HG02678 (cell line): Measurements from ENCODE around the gene TRIM66.
"Not testable (repeated sequence)": the region's sequence is repeated elsewhere in the genome, so short reads cannot be mapped to it uniquely, and the experiment has no call there.

Source experiments
- ATAC-seq: cut with Tn5 transposase; IDR thresholded peaks from one replicate; pipeline ENCODE4 v1.9.1; 2021; ENCODE audit warnings: mild to moderate bottlenecking, moderate library complexity; ENCODE audit not compliant: unreplicated experiment

The TRIM66 gene

GRCh38 chr11:8691601-8692000, 9.1 kb upstream of the TRIM66 start:
- no peak for ATAC-seq

GRCh38 chr11:8690374-8691342, 8.2 kb upstream of the TRIM66 start:
- ATAC-seq: no peak

GRCh38 chr11:8689726-8690255, 7.3 kb upstream of the TRIM66 start:
- ATAC-seq: no peak

GRCh38 chr11:8688414-8689362, 6.2 kb upstream of the TRIM66 start:
- peak; percentile 98 for ATAC-seq

GRCh38 chr11:8686325-8686724, 3.9 kb upstream of the TRIM66 start:
- no peak for ATAC-seq

GRCh38 chr11:8685820-8686219, 3.4 kb upstream of the TRIM66 start:
- ATAC-seq: no peak

GRCh38 chr11:8685306-8685705, 2.8 kb upstream of the TRIM66 start:
- no peak for ATAC-seq

GRCh38 chr11:8684600-8685290, 2.3 kb upstream of the TRIM66 start:
- ATAC-seq: no peak

GRCh38 chr11:8683115-8683807, 796 bp upstream of the TRIM66 start:
- no peak for ATAC-seq

- ATAC-seq: no peak
These were observed 595 bp downstream of the TRIM66 start for GRCh38 chr11:8681837-8682302.

- ATAC-seq: no peak
These were observed 3.5 kb downstream of the TRIM66 start for GRCh38 chr11:8679006-8679405.

- no peak for ATAC-seq
These were observed 6.0 kb downstream of the TRIM66 start for GRCh38 chr11:8676458-8676857.

- no peak for ATAC-seq
These were observed 7.6 kb downstream of the TRIM66 start for GRCh38 chr11:8674859-8675258.

- ATAC-seq: no peak
These were observed 10.1 kb downstream of the TRIM66 start for GRCh38 chr11:8672346-8672745.

- ATAC-seq: no peak
These were observed 10.8 kb downstream of the TRIM66 start for GRCh38 chr11:8671651-8672062.

- no peak for ATAC-seq
These were observed 11.3 kb downstream of the TRIM66 start for GRCh38 chr11:8671193-8671612.

- ATAC-seq: not testable (repeated sequence)
These were observed 12.4 kb downstream of the TRIM66 start for GRCh38 chr11:8670081-8670480.

- no peak for ATAC-seq
These were observed 17.2 kb downstream of the TRIM66 start for GRCh38 chr11:8665222-8665621.

GRCh38 chr11:8661001-8661795, 21.3 kb downstream of the TRIM66 start:
- ATAC-seq: no peak
